ENCODE measurements around the gene MAS1.

The MAS1 gene

GRCh38 chr6:159880412-159880975 is 10.3 kb upstream of the MAS1 start:
- DNase-seq (ENCODE audit: low read depth), result no peak

DNA sequence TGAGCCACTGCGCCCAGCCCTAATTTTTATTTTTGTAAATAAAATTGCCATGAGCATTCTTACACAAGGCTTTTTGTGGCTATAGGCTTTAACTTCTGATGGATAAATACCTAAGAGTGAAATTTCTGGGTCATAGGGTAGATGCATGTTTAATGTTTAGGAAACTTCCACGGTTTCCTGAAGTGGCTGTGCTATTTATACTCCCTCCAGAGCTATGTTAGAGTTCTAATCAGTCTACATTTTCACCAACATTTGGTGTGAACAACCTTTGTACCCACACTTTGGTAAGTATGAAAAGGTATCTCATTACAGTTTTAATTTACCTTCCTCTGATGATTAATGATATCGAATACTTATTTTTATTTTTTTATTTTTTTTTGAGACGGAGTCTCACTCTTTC is 6.1 kb upstream of the MAS1 start:
- no peak for DNase-seq (ENCODE audit: low read depth)

GRCh38 chr6:159886270-159886669 is 4.5 kb upstream of the MAS1 start:
- DNase-seq (ENCODE audit: low read depth), result no peak

- DNase-seq (ENCODE audit: low read depth), result no peak
Observed at GRCh38 chr6:159887146-159887545, 3.6 kb upstream of the MAS1 start.

- no peak for DNase-seq (ENCODE audit: low read depth)
Observed at GRCh38 chr6:159887761-159888160, 3.0 kb upstream of the MAS1 start.

DNA sequence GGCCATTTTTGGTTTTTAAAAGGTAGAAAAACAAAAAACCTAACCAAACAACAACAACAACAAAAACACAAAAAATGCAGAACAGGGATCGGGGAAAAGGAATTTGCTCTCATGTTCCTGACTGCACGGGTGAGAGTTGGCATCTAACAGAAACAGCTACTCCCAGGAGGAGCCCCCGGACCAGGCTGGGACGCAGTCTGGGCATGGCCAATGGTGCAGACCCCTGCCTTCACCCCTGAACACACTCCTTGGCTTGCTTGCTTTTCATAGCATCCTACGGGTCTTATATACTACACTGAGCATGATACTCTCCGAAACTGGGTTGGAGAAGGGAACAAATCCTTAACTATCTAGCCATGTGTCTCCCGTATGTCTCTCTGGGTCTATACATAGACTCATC is 587 bp upstream of the MAS1 start:
- no peak for DNase-seq (ENCODE audit: low read depth)

DNA sequence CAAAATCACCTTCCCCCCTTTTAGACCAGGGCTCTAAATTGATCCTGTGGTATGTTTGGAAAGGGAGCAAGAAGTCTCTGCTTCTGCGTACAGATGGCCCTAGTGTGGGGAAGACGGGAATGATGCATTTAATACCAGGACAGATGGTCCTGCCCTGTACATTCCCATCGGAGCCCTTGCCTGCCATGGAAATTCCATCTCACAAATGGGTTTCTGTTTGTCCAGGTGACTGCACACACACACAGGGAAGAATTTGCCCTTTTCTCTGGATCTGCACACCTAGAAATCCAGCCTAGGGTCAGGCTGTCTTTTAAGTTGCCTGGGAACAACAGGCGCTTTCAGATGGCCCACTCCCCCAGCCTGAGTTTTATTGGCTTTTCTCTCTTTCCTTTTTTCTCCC is 1.3 kb downstream of the MAS1 start:
- DNase-seq (ENCODE audit: low read depth), result no peak

GRCh38 chr6:159893064-159893463 is 2.3 kb downstream of the MAS1 start:
- no peak for DNase-seq (ENCODE audit: low read depth)

- no peak for DNase-seq (ENCODE audit: low read depth)
Observed at GRCh38 chr6:159894991-159895390, 4.2 kb downstream of the MAS1 start.

- no peak for DNase-seq (ENCODE audit: low read depth)
Observed at GRCh38 chr6:159897603-159898002, 6.8 kb downstream of the MAS1 start.

- peak; percentile 13 for DNase-seq (ENCODE audit: low read depth)
Observed at GRCh38 chr6:159898519-159898918, 7.7 kb downstream of the MAS1 start.

GRCh38 chr6:159899994-159900745 is 9.4 kb downstream of the MAS1 start:
- DNase-seq (ENCODE audit: low read depth), result peak; percentile 86

GRCh38 chr6:159902620-159903019 is 11.8 kb downstream of the MAS1 start:
- DNase-seq (ENCODE audit: low read depth), result no peak

- DNase-seq (ENCODE audit: low read depth), result no peak
Observed at GRCh38 chr6:159904497-159904911, 13.7 kb downstream of the MAS1 start.

DNA sequence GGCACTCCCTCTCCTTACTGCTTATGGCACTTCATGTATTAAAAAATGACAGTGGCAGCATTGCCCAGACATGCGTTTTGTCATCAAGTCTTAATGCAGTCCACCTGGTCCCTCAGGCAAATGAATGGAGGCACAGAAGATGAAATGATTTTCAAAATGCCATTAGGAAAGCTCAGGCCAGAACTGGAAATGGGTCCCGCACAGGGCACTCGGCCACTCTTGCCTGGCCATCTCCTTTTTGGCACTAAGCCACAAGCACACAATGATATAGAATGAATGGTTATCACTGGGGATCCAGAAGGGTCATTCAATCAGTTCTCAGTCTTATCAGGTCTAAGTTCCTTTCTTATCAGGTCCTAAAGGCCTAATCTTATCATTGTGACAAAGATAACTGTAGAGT is 15.6 kb downstream of the MAS1 start:
- no peak for DNase-seq (ENCODE audit: low read depth)

DNA sequence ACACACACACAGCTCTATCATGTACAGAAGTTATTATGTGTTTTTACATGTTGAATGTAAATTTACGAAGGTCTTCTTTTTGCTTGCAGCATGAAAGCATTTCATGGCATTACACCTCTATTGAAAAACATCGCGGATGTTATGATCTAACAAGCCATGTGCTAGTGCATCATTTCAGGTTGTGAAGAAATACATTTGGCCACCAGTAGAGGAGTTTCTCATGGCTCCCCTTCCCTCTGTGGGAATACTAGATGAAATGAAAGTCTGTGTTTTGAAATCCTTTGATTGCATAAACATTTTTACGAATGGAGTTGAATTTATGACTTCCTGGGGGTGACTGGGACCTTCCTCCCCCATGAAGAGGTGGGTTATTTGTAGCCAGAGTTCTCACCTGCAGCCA is 17.7 kb downstream of the MAS1 start:
- DNase-seq (ENCODE audit: low read depth), result peak; percentile 24

- DNase-seq (ENCODE audit: low read depth), result no peak
Observed at GRCh38 chr6:159908979-159909378, 18.2 kb downstream of the MAS1 start.

DNA sequence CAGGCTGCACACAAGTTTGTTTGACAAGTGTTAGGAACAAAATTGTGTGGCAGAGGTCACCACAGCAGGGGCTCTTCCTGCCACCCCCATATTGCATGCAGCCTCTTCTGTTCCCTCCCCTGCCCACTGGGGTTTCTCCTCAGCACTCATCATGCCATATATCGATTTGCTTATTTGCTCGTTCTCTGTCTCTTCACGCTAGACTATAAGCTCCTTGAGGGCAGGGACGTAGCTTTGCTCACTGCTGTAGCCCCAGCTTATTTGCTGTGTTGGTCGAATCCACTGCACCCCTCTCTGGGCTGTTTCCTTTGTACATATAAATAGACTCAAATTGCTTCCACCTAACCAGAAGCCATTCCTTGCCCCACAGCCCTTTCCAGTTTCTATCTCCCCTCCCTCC is 19.6 kb downstream of the MAS1 start:
- DNase-seq (ENCODE audit: low read depth), result no peak

DNA sequence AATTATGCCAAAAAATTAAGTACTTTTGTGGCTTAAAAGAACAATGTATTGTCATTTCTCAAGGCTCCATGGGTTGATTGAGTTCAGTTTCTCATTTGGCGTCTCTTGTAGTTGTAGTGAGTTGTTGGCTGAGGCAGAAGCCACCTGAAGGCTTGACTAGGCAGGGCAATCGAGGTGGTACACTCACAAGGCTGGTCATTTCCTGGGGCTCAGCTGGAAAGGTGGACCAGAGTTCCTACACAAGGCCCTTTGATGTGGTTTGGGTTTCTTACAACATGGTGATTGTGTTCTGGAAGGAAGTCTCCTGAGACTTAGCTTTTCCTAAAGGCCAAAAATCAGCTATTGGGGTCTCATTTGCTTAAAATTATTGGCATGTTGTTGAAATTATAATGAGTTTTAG is 22.6 kb downstream of the MAS1 start:
- no peak for DNase-seq (ENCODE audit: low read depth)

DNA sequence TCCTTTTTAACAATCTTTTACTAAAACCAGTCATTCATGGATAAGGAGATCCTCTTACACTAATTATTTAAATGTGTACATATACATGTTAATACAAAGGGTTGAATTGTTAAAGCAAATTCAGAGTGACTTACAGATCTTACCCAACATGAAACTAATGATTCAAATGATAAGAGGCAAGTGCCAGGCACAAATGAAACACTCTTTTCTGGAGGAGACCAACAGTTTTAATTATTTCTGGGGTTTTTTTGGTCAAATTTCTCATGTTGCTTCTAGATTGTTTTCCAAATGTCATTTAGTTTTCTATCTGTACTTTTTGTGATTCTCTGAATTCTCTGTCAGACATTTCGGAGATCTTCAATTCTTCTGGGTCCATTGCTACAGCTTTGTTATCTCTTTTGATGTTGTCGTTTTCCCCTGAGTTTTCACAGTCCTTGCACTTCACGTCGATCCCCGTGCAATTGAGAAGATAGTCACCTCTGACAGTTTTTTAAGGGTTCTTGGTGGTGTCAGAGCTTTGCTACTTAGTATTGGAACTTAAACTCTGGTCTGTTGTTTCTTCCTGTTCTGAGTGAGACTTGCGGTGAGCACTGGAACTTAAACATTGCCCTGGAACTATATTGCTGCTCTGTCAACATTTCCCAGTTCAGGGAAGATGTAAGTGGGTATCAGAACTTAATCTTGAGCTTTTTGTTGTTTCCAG is 23.2 kb downstream of the MAS1 start:
- no peak for DNase-seq (ENCODE audit: low read depth)

GRCh38 chr6:159914565-159914923 is 23.8 kb downstream of the MAS1 start:
- DNase-seq (ENCODE audit: low read depth), result no peak

- no peak for DNase-seq (ENCODE audit: low read depth)
Observed at GRCh38 chr6:159915397-159915796, 24.6 kb downstream of the MAS1 start.

GRCh38 chr6:159916237-159916636 is 25.4 kb downstream of the MAS1 start:
- no peak for DNase-seq (ENCODE audit: low read depth)

- no peak for DNase-seq (ENCODE audit: low read depth)
Observed at GRCh38 chr6:159916752-159917151, 26.0 kb downstream of the MAS1 start.

Measured in stromal cell of bone marrow (primary cell).